ENCODE data around the gene CANX. TPM values are rescaled to one million over a fixed set of nuclear protein-coding genes. Genes with fewer than 3 reads are reported as not detected.
"Not testable (repeated sequence)": the region's sequence is repeated elsewhere in the genome, so short reads cannot be mapped to it uniquely, and the experiment has no call there.

Gene CANX
- total RNA-seq, 1 donor from 2014 or later: 542 TPM

- intact Hi-C loops (cut with DNase I): loop anchor here (5.0 kb wide), 1 partner anchor 100 kb away; no protein-coding TSS in a partner anchor
- DNase-seq (ENCODE audit: low spot score): not testable (repeated sequence)
Observed at GRCh38 chr5:179697543-179697942, 1.2 kb upstream of the CANX start.

DNA sequence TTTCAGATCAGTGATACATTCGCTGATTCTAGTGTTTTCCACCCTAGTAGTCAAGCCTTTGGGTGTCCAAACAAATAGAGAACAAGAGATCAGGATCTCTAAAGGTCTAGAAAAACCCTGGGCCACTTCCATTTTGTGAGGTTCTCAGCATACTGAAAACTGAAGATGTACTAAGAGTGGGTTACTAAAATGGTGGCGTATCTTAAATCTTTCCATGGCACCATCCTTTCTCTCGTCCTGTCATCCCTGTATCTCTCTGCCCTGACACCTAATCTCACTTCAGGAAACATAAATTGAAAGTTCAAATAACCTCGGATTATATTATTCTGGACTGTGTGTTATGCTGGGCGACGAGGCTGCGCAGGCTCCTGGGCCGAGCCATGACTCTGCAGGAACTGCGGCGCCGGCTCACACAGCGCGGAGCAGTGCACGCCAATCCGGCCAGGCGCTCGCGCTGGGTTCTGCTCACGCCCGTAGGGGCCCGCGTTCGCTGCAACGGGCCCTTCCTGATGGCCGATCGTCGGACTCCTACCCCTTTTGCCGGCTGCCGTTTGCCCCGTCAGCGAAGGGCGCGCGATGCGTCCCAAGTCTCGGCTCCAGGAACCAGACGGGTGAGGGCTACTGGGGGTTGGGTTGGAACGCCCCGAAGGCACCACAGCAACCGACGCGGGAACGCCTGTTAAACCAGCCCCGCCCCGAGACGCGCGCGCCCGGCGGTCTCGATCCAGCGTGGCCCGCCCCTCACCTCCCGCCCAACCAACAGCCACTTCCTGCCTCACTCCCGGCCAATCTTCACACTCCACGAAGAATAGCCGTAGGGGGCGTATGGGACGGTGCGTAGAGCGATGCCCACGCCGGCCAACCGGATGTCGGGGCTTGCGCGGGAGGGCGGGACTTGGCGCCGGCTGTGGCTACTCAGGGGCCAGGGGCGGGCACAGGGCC lies 503 bp upstream of the CANX start:
- intact Hi-C loops (cut with DNase I): loop anchor here (1.0 to 5.0 kb wide), 4 partner anchors 19 to 99 kb away; partner anchors contain the start of gene MAML1
- DNase-seq (ENCODE audit: low spot score): peak; percentile 100

DNA sequence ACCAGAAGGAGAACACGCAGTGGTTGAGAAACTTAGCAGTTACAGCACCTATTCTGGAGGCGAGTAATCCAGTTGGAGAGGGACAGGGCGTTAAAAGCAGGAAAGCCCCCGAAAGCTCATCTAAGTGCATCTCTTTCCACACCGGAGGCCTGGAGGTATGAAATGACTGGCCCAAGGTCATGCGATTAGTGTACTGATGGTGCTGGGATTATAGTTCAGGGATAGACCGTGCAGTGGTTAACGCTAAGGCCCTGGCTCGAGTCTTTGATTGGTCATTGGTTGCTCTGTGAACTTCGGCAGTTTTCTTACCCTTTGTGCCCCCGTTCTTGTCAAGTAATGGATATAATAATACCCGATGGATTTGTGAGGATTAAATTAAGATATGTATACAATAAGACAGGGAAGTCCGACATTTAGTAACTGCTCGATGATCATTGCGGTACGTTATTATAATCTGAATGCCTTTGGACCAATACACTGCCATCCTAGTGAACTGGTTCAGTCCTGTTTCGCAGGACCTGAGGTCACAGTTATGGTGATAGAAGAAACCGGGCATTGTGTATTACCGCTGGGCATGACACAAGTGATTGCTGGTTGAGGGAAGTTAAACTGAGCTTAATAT lies 960 bp downstream of the CANX start:
- no peak for DNase-seq (ENCODE audit: low spot score)
- intact Hi-C loops (cut with DNase I): loop anchor here (2.0 to 5.0 kb wide), 3 partner anchors 33 to 98 kb away; partner anchors contain the start of gene MAML1

DNA sequence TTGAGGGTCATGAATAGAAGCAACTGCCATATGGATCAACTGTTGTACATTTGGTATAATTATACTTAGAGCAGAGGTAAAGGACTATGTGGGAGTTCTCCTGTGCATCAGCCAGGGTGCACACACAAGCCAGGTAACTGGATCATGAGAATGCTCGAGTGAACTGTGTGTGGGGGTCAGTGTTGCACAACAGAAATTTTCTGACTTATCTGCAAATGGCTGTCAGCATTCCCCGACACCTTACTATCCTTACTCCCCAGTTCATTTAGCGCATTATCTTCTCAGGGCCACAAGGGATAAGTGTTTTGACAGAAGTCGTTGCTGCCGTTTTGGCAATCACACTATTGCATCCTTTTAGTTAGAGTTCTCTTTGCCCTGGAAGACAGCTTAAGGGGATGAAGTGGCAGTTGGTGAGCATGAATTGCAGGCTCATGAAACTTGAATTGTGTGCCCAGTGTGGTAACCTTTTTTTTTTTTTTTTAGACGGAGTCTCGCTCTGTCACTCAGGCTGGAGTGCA lies 1.7 kb downstream of the CANX start:
- intact Hi-C loops (cut with DNase I): no loop called here
- no peak for DNase-seq (ENCODE audit: low spot score)

DNA sequence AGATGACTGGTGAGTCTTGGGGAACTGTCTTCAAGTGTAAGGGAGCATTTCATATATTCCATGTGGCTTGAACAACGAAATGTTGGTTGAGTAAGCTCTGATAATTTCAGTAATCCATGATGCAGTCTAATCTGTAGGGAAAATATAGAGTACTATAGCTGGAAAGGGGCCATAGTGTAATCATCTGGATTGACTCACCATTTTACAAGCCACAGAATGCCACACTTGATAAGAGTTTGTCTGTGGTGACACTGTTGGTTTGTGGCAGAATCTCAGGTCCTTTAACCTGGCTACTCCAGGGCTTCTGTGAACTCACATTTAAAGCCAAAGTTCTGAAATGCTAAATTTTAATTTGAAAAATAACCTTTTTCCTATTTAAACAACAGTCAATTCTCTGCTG lies 17.5 kb downstream of the CANX start:
- no peak for DNase-seq (ENCODE audit: low spot score)
- intact Hi-C loops (cut with DNase I): no loop called here

DNA sequence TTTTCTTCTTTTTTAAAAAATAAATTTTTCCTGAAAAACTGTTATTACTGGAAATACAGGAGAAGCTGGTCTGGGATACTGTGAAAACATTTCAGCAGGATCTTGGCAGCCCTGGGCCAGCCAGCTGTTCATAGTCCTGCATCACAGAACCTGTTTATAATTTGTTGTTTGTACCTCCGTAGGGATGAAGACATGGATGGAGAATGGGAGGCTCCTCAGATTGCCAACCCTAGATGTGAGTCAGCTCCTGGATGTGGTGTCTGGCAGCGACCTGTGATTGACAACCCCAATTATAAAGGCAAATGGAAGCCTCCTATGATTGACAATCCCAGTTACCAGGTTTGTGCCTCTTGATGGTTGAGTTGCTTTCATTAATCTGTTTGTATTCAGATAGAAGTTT lies 21.5 kb downstream of the CANX start:
- no peak for DNase-seq (ENCODE audit: low spot score)
- intact Hi-C loops (cut with DNase I): no loop called here

- intact Hi-C loops (cut with DNase I): no loop called here
- DNase-seq (ENCODE audit: low spot score): no peak
Observed at GRCh38 chr5:179724163-179724562, 25.4 kb downstream of the CANX start.

GRCh38 chr5:179727106-179727505 lies 28.3 kb downstream of the CANX start:
- intact Hi-C loops (cut with DNase I): no loop called here

DNA sequence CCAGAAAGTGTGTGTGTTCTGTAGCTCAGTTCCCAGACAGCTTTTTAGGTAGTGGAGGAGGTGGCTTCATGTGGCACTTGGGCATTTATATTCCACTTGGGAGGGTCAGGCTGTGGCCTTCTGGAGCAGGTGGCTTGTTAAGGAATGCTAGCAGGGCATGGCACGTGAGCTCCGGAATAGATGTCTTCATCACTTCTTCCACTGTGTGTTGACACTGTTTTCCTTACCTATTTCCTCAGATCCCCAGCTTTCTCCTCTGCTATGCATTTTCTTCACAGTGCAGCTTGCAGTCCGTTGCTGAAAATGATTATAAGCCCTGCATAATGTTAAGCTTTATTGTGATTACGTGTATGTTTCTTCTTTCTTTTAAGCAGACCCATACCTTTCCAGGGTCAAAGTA lies 30.5 kb downstream of the CANX start:
- no peak for DNase-seq (ENCODE audit: low spot score)
- intact Hi-C loops (cut with DNase I): no loop called here

More at GRCh38 chr5:179727106-179727505, 28.3 kb downstream of the CANX start:
- DNase-seq (ENCODE audit: low spot score): no peak

GRCh38 chr5:179729727-179730126 lies 31.0 kb downstream of the CANX start:
- no peak for DNase-seq (ENCODE audit: low spot score)
- intact Hi-C loops (cut with DNase I): no loop called here

DNA sequence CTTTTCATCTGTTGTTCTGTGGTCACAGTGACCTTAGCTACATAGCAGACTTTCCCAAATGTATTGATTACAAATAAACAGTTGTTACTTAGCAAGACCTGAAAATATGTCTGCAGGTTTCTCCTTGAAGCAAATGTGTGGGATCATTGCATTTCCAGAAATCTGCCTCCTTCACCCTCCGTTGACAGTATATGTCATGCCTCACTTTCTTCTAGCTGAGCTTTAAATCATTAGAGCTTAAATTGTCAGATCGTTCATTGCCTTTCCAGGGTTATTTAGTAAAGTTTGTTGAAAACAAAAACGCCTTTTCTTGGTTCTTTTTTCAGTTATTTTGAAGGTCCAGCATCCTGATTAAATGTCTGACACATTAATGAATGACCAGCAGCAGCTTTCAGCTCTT lies 31.6 kb downstream of the CANX start:
- intact Hi-C loops (cut with DNase I): no loop called here
- no peak for DNase-seq (ENCODE audit: low spot score)

- DNase-seq (ENCODE audit: low spot score): no peak
- intact Hi-C loops (cut with DNase I): no loop called here
Observed at GRCh38 chr5:179730852-179731251, 32.1 kb downstream of the CANX start.

DNA sequence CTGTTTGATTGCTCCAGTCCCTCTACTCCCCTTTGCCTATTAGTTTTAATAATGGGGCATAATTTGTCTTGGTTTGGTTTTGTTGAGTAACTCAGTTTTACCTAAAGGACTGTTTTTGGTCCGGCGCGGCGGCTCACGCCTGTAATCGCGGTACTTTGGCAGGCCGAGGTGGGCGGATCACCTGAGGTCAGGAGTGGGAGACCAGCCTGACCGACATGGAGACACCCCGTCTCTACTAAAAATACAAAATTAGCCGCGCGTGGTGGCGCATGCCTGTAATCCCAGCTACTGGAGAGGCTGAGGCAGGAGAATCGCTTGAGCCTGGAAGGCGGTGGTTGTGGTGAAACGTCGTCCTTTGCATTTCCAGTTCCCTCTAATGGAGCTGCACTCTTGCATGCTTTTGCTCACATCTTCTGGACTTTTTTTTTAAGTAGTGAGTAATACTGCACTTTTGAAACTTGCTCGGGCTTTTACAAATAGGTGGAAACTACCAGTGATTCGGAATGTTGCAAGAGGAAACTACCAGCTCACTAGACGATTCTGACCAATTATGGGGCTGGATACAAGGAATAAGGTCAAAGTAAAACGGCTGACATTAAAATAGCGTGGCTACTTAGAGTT lies 33.1 kb downstream of the CANX start:
- intact Hi-C loops (cut with DNase I): loop anchor here (2.0 kb wide), 1 partner anchor 33 kb away; the partner anchor contains the start of gene CANX
- DNase-seq (ENCODE audit: low spot score): no peak

DNA sequence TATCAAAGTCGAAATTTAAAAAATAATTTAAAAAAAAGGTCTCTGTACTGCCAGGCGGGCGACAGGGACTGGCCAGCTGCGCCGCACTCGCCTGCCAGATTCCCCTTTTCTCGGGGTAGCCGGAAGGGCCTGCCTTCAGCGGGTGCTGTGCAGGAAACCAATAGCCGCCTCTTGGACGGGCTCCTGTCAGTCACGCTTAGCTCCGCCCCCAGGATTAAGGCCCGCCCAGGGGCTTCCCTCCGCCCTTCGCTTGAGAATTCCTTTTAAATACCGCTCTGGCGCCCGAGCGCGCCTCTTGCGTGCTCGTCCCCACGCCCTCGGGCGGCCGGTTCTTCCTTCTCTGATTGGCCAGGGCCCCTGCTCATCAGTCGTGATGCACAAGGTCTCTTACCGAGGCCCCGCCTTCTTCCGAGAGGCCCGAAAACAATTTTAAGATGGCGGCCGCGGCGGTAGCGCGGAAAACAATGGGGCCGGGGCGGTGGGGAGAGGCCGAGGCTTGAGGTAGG lies 33.7 kb downstream of the CANX start, which contains the start of gene MAML1:
Gene MAML1 (plus strand): TSS at position 411 of the 506 bp plus-strand sequence. CDS start 291 bp downstream, outside the sequence.
- intact Hi-C loops (cut with DNase I): loop anchor here (2.0 kb wide), 1 partner anchor 34 kb away; the partner anchor contains the start of gene CANX

DNA sequence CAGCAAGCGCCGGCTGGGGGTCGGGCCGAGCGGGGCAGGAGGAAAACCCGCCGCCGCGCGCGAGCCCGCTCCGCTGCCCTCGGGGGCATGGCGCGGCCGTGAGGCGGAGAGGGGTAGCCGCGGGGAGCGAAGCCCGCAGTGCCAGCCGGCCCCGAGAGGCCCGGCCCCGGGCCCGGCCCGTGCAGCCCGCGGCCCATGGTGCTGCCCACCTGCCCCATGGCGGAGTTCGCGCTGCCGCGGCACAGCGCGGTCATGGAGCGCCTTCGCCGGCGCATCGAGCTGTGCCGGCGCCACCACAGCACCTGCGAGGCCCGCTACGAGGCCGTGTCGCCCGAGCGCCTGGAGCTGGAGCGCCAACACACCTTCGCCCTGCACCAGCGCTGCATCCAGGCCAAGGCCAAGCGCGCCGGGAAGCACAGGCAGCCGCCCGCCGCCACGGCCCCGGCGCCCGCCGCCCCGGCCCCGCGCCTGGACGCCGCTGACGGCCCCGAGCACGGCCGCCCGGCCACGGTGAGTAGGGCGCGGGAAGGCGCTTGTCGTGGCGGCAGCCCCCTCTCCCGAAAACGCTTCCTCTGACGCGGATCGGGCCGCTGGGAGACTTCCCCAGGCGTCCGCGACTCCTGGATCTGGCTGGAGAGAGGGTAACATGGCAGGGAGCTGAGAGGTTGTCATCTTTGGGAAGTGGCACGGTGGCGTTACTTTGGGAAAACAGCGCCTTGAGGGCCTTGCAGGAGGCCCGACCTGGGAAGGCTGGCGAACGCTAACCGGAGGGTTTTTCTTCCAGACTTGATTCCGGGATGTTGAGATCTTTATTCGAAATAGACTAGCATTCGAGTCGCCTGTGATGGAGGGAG lies 34.4 kb downstream of the CANX start:
- no peak for DNase-seq (ENCODE audit: low spot score)
- intact Hi-C loops (cut with DNase I): loop anchor here (2.0 kb wide), 1 partner anchor 34 kb away; the partner anchor contains the start of gene CANX

More for the DNA sequence above, 33.7 kb downstream of the CANX start, which contains the start of gene MAML1:
- DNase-seq (ENCODE audit: low spot score): peak; percentile 100

DNA sequence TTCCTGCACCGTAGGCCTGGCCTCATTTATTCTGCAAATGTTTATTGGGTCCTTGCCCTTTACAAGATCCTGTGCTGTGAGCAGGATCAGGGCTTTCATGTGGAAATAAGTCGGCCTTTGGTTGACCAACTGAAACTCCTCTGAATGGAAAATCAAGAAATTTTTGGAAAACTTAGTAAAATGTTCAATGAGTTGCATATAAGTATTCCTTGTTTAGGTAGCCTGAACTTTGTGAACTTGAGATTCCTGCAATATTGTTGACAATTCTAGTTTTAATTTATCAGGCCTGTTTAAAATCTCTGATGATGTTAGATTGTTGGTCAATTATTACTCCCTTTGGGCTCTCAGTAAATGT lies 35.0 kb downstream of the CANX start:
- no peak for DNase-seq (ENCODE audit: low spot score)
- intact Hi-C loops (cut with DNase I): loop anchor here (2.0 kb wide), 1 partner anchor 35 kb away; the partner anchor contains the start of gene CANX

- intact Hi-C loops (cut with DNase I): no loop called here
- no peak for DNase-seq (ENCODE audit: low spot score)
Observed at GRCh38 chr5:179734536-179735164, 35.9 kb downstream of the CANX start.

DNA sequence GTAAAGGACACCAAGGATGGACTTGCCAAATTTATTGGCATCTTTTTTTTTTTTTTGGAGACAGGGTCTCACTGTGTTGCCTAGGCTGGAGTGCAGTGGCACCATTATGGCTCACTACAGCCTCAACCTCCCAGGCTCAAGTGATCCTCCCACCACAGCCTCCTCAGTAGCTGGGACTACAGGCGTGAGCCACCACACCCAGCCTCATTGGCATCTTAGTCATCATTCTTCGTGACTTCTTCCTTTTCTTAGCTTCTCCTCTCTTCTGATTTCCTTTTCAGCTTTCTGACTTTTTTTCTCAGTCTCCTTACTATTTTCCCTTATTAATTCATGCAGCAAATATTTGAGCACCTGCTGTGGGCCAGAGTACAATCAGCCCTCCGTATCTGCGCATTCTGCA lies 40.0 kb downstream of the CANX start:
- intact Hi-C loops (cut with DNase I): no loop called here
- no peak for DNase-seq (ENCODE audit: low spot score)
